IMR-90 (cell line): ENCODE results near the gene JRKL. TPM values are rescaled to one million over a fixed set of nuclear protein-coding genes. Genes with fewer than 3 reads are reported as not detected.
A peak's percentile ranks its signal among the peaks of the same experiment; 100 is the strongest.

Source experiments
- ATAC-seq: fragments of 200-7000 bp; cut with Tn5 transposase; 2 replicates; pipeline ENCODE4 v1.9.1; 2020; ENCODE audit warnings: low read depth, mild to moderate bottlenecking, moderate library complexity
- BruUV-seq: library from RNA; stranded (reverse); fragments of 400-500 nt; replicated peaks from 2 replicates; lab custom pipeline; 2021; lab: Mats Ljungman, UMichigan
- CTCF ChIA-PET: fragments of 300-600 bp; formaldehyde crosslinking; extraction: SDS; loops from one replicate; lab custom pipeline; 2021; ENCODE audit warnings: antibody characterized with exemption; lab: Yijun Ruan, JAX
- POLR2A ChIA-PET: fragments of 300-600 bp; sonication (Branson Sonifier 250); formaldehyde crosslinking; loops from one replicate; lab custom pipeline; 2022; ENCODE audit warnings: antibody characterized with exemption; ENCODE audit not compliant: unreplicated experiment; lab: Charles Lee
- DNase-seq: peaks from one replicate; pipeline ENCODE4 v3.0.0; 2013
- H2AFZ ChIP-seq: replicated peaks from 2 replicates; pipeline ENCODE3; 2013; ENCODE audit warnings: low read length, mild to moderate bottlenecking; ENCODE audit not compliant: poor library complexity
- H2AK5ac ChIP-seq: 2 replicates; pipeline ENCODE4 v1.6.1; 2013; ENCODE audit warnings: low read depth, low read length, inconsistent platforms
- H2AK9ac ChIP-seq: replicated peaks from 2 replicates; pipeline ENCODE3; 2013; ENCODE audit warnings: mild to moderate bottlenecking, low read depth, low read length, moderate library complexity; ENCODE audit not compliant: poor library complexity
- H2BK120ac ChIP-seq: 2 replicates; pipeline ENCODE4 v1.6.1; 2013; ENCODE audit warnings: low read depth, low read length, inconsistent platforms
- H2BK15ac ChIP-seq: 3 replicates; pipeline ENCODE4 v1.6.1; 2013; ENCODE audit warnings: low read depth, low read length, inconsistent platforms
- H2BK20ac ChIP-seq: 2 replicates; pipeline ENCODE4 v1.6.1; 2013; ENCODE audit warnings: low read depth, mild to moderate bottlenecking, inconsistent platforms, low read length, moderate library complexity
- H2BK5ac ChIP-seq: 2 replicates; pipeline ENCODE4 v1.6.1; 2013; ENCODE audit warnings: mild to moderate bottlenecking, low read depth, low read length, inconsistent platforms; ENCODE audit not compliant: poor library complexity, severe bottlenecking
- H3K14ac ChIP-seq: replicated peaks from 2 replicates; pipeline ENCODE4 v1.6.1; 2013; ENCODE audit warnings: low read depth, low read length, inconsistent platforms
- H3K18ac ChIP-seq: 2 replicates; pipeline ENCODE4 v1.6.1; 2013; ENCODE audit warnings: low read depth, low read length, control low read depth
- H3K23ac ChIP-seq: 2 replicates; pipeline ENCODE4 v1.6.1; 2013; ENCODE audit warnings: low read depth, low read length, inconsistent platforms
- H3K27ac ChIP-seq: 2 replicates; pipeline ENCODE4 v1.5.1; 2013; ENCODE audit warnings: mild to moderate bottlenecking, control low read depth, low read length; ENCODE audit not compliant: insufficient read depth
- H3K27me3 ChIP-seq: 2 replicates; pipeline ENCODE4 v1.6.1; 2013; ENCODE audit warnings: low read length; ENCODE audit not compliant: control insufficient read depth, insufficient read depth
- H3K36me3 ChIP-seq: 2 replicates; pipeline ENCODE4 v1.6.1; 2013; ENCODE audit warnings: low read length, mixed read lengths; ENCODE audit not compliant: control insufficient read depth, insufficient read depth
- H3K4ac ChIP-seq: 2 replicates; pipeline ENCODE4 v1.6.1; 2013; ENCODE audit warnings: low read depth, low read length, inconsistent platforms
- H3K4me1 ChIP-seq: 2 replicates; pipeline ENCODE4 v1.6.1; 2013; ENCODE audit warnings: low read length, mixed read lengths; ENCODE audit not compliant: control insufficient read depth, insufficient read depth
- H3K4me2 ChIP-seq: 2 replicates; pipeline ENCODE4 v1.6.1; 2013; ENCODE audit warnings: low read depth, mild to moderate bottlenecking, control low read depth, low read length, moderate library complexity
- H3K4me3 ChIP-seq: 2 replicates; pipeline ENCODE4 v1.5.1; 2013; ENCODE audit warnings: low read depth, mild to moderate bottlenecking, control low read depth, low read length, moderate library complexity; ENCODE audit not compliant: insufficient read depth
- H3K56ac ChIP-seq: 2 replicates; pipeline ENCODE4 v1.6.1; 2013; ENCODE audit warnings: low read length, inconsistent platforms; ENCODE audit not compliant: insufficient read depth; ENCODE audit errors: extremely low read depth
- H3K79me1 ChIP-seq, 2 experiments: 2 replicates each; pipeline ENCODE4 v1.6.1; 2013; ENCODE audit warnings: low read length in 2 of 2, inconsistent platforms in 1 of 2, low read depth in 1 of 2
- H3K9ac ChIP-seq: 2 replicates; pipeline ENCODE4 v1.6.1; 2013; ENCODE audit warnings: low read depth, low read length, control low read depth
- H3K9me1 ChIP-seq: 2 replicates; pipeline ENCODE4 v1.6.1; 2013; ENCODE audit warnings: low read length, inconsistent platforms; ENCODE audit not compliant: insufficient read depth
- H3K9me3 ChIP-seq: 2 replicates; pipeline ENCODE4 v1.6.1; 2013; ENCODE audit warnings: low read length; ENCODE audit not compliant: control insufficient read depth, insufficient read depth
- H4K20me1 ChIP-seq: 2 replicates; pipeline ENCODE4 v1.6.1; 2013; ENCODE audit warnings: low read length, inconsistent platforms; ENCODE audit not compliant: insufficient read depth
- H4K5ac ChIP-seq: 2 replicates; pipeline ENCODE4 v1.6.1; 2013; ENCODE audit warnings: mild to moderate bottlenecking, low read depth, low read length, control low read depth
- H4K8ac ChIP-seq, 2 experiments: 2 replicates each; pipeline ENCODE4 v1.6.1; 2013; ENCODE audit warnings: low read depth in 2 of 2, low read length in 2 of 2, control low read depth in 1 of 2, inconsistent platforms in 1 of 2
- H4K91ac ChIP-seq: 2 replicates; pipeline ENCODE4 v1.6.1; 2013; ENCODE audit warnings: low read depth, low read length, inconsistent platforms; ENCODE audit not compliant: insufficient read depth
- BHLHE40 ChIP-seq: fragments of 150-350 bp; IDR thresholded peaks from 2 replicates; pipeline ENCODE4 v1.6.1; 2016; ENCODE audit warnings: mild to moderate bottlenecking, low read depth, low read length
- CEBPB ChIP-seq: IDR thresholded peaks from 2 replicates; pipeline ENCODE4 v1.6.1; 2012; ENCODE audit warnings: low read depth, low read length, improper control_type of control experiment
- CHD1 ChIP-seq: IDR thresholded peaks from 2 replicates; pipeline ENCODE4 v1.6.1; 2012; ENCODE audit warnings: low read depth, low read length, improper control_type of control experiment
- FOS ChIP-seq: fragments of 150-350 bp; IDR thresholded peaks from 2 replicates; pipeline ENCODE4 v1.6.1; 2016; ENCODE audit warnings: low read depth, low read length
- MAFK ChIP-seq: IDR thresholded peaks from 2 replicates; pipeline ENCODE4 v1.6.1; 2012; ENCODE audit warnings: low read depth, low read length, improper control_type of control experiment
- MAZ ChIP-seq: IDR thresholded peaks from 2 replicates; pipeline ENCODE4 v1.6.1; 2012; ENCODE audit warnings: low read depth, mild to moderate bottlenecking, low read length, improper control_type of control experiment, moderate library complexity, borderline replicate concordance
- MXI1 ChIP-seq: IDR thresholded peaks from 2 replicates; pipeline ENCODE4 v1.6.1; 2012; ENCODE audit warnings: low read depth, mild to moderate bottlenecking, low read length, moderate library complexity, borderline replicate concordance
- NFE2L2 ChIP-seq: fragments of 150-350 bp; IDR thresholded peaks from 2 replicates; pipeline ENCODE4 v1.6.1; 2016; ENCODE audit warnings: low read depth, mild to moderate bottlenecking, low read length
- POLR2A ChIP-seq: IDR thresholded peaks from 2 replicates; pipeline ENCODE4 v1.6.1; 2012; ENCODE audit warnings: mild to moderate bottlenecking, low read depth, low read length
- RAD21 ChIP-seq: IDR thresholded peaks from 2 replicates; pipeline ENCODE4 v1.6.1; 2012; ENCODE audit warnings: low read length, improper control_type of control experiment
- RCOR1 ChIP-seq: IDR thresholded peaks from 2 replicates; pipeline ENCODE4 v1.6.1; 2012; ENCODE audit warnings: mild to moderate bottlenecking, low read length, improper control_type of control experiment; ENCODE audit not compliant: insufficient replicate concordance
- RFX5 ChIP-seq: IDR thresholded peaks from 2 replicates; pipeline ENCODE4 v1.8.0; 2012; ENCODE audit warnings: low read depth, mild to moderate bottlenecking, low read length, moderate library complexity
- SMC3 ChIP-seq: fragments of 150-350 bp; IDR thresholded peaks from 2 replicates; pipeline ENCODE4 v1.6.1; 2016; ENCODE audit warnings: low read depth, mild to moderate bottlenecking, antibody characterized with exemption, low read length, moderate library complexity
- WGBS, 2 experiments: methylation state at CpG; one replicate each; pipeline versions ENCODE4 v1.1.5 to v1.1.7; 2013; ENCODE audit warnings: missing lambda C conversion rate in 2 of 2; ENCODE audit not compliant: insufficient read length in 1 of 2; ENCODE audit errors: extremely low coverage in 2 of 2; 5-methylcytosine and 5-hydroxymethylcytosine counted together
- dilution Hi-C: fragments of 300-500 bp; cut with HindIII; formaldehyde crosslinking; loops from one replicate; pipeline ENCODE4 v1.14.3; 2018; ENCODE audit warnings: low sequenced_read_pairs; ENCODE audit not compliant: unreplicated experiment
- in situ Hi-C: fragments of 300-500 bp; cut with MboI; formaldehyde crosslinking; loops from 3 replicates; pipeline ENCODE4 v1.14.3; 2019; ENCODE audit warnings: low sequenced_read_pairs, inconsistent platforms, mixed read lengths
- intact Hi-C: fragments of 100-400 bp; cut with micrococcal nuclease; formaldehyde crosslinking; loops from 2 replicates; pipeline ENCODE4 v1.10.0; 2022
- polyA plus RNA-seq, 3 experiments: library from polyadenylated mRNA; depleted of rRNA; stranded (reverse); fragments of >200 nt; gene quantifications; 2 replicates each; pipeline ENCODE4 v1.2.3, GENCODE V29; 2012; ENCODE audit warnings: low replicate concordance in 1 of 3
- total RNA-seq: library from RNA; depleted of rRNA; stranded (reverse); fragments of >200 nt; gene quantifications from 2 replicates; pipeline ENCODE4 v1.2.3, GENCODE V29; 2012
- TF ChIP-seq, protein P1 (sequence below): fragments of 150-350 bp; IDR thresholded peaks from 2 replicates; pipeline ENCODE4 v1.6.1; 2016; ENCODE audit warnings: low read depth, mild to moderate bottlenecking, low read length, moderate library complexity, borderline replicate concordance
- TF ChIP-seq, protein P2 (sequence below): conservative IDR thresholded peaks from 2 replicates; pipeline ENCODE4 v1.5.1; 2012; ENCODE audit warnings: mild to moderate bottlenecking, low read depth, low read length, improper control_type of control experiment
- TF ChIP-seq, protein P3 (sequence below): fragments of 150-350 bp; IDR thresholded peaks from 2 replicates; pipeline ENCODE4 v1.6.1; 2017; ENCODE audit warnings: mild to moderate bottlenecking, antibody characterized with exemption, low read length, low read depth

Gene JRKL
- total and polyA plus RNA-seq, 2 of the 4 experiments (the other 2 are of a cell fraction): 5.6 to 5.9 TPM

DNA sequence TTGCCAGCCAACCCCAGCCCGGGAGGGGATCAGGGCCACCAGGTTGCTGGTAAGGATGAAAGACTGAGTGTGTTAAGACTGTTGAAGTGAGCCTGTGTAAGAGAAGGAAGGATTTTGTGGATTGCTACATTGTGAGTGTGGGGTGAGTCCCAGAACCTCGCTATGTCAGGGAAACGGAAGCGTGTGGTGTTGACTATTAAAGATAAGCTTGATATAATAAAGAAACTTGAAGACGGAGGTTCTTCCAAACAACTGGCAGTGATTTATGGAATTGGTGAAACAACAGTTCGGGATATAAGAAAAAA lies 627 bp downstream of the JRKL start:
- peak overlapping the region; percentile 93 for H3K23ac ChIP-seq
- H4K91ac ChIP-seq: peak overlapping the region; percentile 85
- peak overlapping the region; percentile 76 to 85 for H4K8ac ChIP-seq
- 36% methylated on average over 2 of the region's 6 CpGs; no CpG with 5 or more reads in 1 of the 2 experiments for WGBS, 2 experiments
- H2BK15ac ChIP-seq: peak overlapping the region; percentile 68; the same call in 1 of the 3 replicates
- peak; percentile 1; the same call in 1 of the 2 replicates for ATAC-seq
- peak overlapping the region; percentile 84 for H3K18ac ChIP-seq
- DNase-seq: peak; percentile 30
- H3K9ac ChIP-seq: peak overlapping the region; percentile 88
- intact Hi-C loops (loop anchor here (5.0 kb wide), 1 partner anchor 468 kb away; the partner anchor contains the start of gene MTMR2), dilution Hi-C loops (no loop called here), in situ Hi-C loops (loop anchor here (10.0 kb wide), 1 partner anchor 546 kb away; no protein-coding TSS in a partner anchor)
- peak overlapping the region; percentile 80 for H2BK5ac ChIP-seq
- H3K56ac ChIP-seq: peak overlapping the region; percentile 81; the same call in 1 of the 2 replicates
- no peaks in the 10 kb centered on the region for H4K20me1 ChIP-seq
- H2AFZ ChIP-seq: peak overlapping the region; percentile 96
- peak overlapping the region; percentile 98 for H3K14ac ChIP-seq
- H3K9me3 ChIP-seq: no peaks in the 10 kb centered on the region; the same call in 1 of the 2 replicates
- 0 out of 2 replicates have a peak, but pooled peaks cover 2% of the 10 kb centered on the region for H3K9me1 ChIP-seq
- TSS peak; percentile 81 for BruUV-seq
- H2BK120ac ChIP-seq: peak overlapping the region; percentile 40
- peak overlapping the region; percentile 97 for H2AK9ac ChIP-seq
- no peaks in the 10 kb centered on the region for H3K27me3 ChIP-seq
- peak overlapping the region; percentile 94 for H3K4ac ChIP-seq
- H2AK5ac ChIP-seq: peak overlapping the region; percentile 90
- H3K4me1 ChIP-seq: no peaks in the 10 kb centered on the region; the same call in 1 of the 2 replicates
- no peak overlapping the region for H2BK20ac ChIP-seq
- peaks cover 34 to 50% of the 10 kb centered on the region in 2 experiments for H3K79me1 ChIP-seq
- peak overlapping the region; percentile 96 for H3K4me2 ChIP-seq
- H3K4me3 ChIP-seq: peak overlapping the region; percentile 92
- H4K5ac ChIP-seq: peak overlapping the region; percentile 86
- H3K36me3 ChIP-seq: no peaks in the 10 kb centered on the region; the same call in 1 of the 2 replicates
- TF ChIP-seq, protein P1, sequence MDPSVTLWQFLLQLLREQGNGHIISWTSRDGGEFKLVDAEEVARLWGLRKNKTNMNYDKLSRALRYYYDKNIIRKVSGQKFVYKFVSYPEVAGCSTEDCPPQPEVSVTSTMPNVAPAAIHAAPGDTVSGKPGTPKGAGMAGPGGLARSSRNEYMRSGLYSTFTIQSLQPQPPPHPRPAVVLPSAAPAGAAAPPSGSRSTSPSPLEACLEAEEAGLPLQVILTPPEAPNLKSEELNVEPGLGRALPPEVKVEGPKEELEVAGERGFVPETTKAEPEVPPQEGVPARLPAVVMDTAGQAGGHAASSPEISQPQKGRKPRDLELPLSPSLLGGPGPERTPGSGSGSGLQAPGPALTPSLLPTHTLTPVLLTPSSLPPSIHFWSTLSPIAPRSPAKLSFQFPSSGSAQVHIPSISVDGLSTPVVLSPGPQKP: no peak
- TF ChIP-seq NFE2L2 (no peak), FOS (no peak), POLR2A (no peak), CEBPB (no peak), RCOR1 (no peak), MXI1 (no peak), RAD21 (no peak), MAZ (no peak), RFX5 (no peak), BHLHE40 (no peak), MAFK (no peak), SMC3 (no peak), CHD1 (no peak)
- TF ChIP-seq, protein P2, sequence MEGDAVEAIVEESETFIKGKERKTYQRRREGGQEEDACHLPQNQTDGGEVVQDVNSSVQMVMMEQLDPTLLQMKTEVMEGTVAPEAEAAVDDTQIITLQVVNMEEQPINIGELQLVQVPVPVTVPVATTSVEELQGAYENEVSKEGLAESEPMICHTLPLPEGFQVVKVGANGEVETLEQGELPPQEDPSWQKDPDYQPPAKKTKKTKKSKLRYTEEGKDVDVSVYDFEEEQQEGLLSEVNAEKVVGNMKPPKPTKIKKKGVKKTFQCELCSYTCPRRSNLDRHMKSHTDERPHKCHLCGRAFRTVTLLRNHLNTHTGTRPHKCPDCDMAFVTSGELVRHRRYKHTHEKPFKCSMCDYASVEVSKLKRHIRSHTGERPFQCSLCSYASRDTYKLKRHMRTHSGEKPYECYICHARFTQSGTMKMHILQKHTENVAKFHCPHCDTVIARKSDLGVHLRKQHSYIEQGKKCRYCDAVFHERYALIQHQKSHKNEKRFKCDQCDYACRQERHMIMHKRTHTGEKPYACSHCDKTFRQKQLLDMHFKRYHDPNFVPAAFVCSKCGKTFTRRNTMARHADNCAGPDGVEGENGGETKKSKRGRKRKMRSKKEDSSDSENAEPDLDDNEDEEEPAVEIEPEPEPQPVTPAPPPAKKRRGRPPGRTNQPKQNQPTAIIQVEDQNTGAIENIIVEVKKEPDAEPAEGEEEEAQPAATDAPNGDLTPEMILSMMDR: no peak
- TF ChIP-seq, protein P3, sequence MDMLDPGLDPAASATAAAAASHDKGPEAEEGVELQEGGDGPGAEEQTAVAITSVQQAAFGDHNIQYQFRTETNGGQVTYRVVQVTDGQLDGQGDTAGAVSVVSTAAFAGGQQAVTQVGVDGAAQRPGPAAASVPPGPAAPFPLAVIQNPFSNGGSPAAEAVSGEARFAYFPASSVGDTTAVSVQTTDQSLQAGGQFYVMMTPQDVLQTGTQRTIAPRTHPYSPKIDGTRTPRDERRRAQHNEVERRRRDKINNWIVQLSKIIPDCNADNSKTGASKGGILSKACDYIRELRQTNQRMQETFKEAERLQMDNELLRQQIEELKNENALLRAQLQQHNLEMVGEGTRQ: no peak
- CTCF ChIA-PET: interaction anchor here (2.0 kb wide), 1 partner anchor 47 kb away, joined by 6 read pairs; the partner anchor contains the start of gene MAML2
- POLR2A ChIA-PET: no interaction called here
- H3K27ac ChIP-seq: peak overlapping the region; percentile 91
